Neural progenitor cell (in vitro differentiated cells): ENCODE measurements around the gene USP27X. TPM values are rescaled to one million over a fixed set of nuclear protein-coding genes. Genes with fewer than 3 reads are reported as not detected.

Experiments
- DNase-seq: peaks from one replicate; pipeline ENCODE4 v3.0.0-alpha.2; 2016; ENCODE audit warnings: low spot score
- H2AFZ ChIP-seq: fragments of 200-600 bp; sonication (generic); replicated peaks from 2 replicates; pipeline ENCODE4 v1.6.1; 2016; ENCODE audit warnings: antibody characterized with exemption
- H3F3A ChIP-seq: fragments of 200-600 bp; sonication (generic); 2 replicates; pipeline ENCODE4 v1.6.1; 2016; ENCODE audit warnings: antibody characterized with exemption, low read depth
- H3K27ac ChIP-seq: fragments of 200-600 bp; sonication (generic); 2 replicates; pipeline ENCODE4 v1.5.1; 2016; ENCODE audit warnings: mild to moderate bottlenecking
- H3K27me3 ChIP-seq: fragments of 200-600 bp; sonication (generic); 2 replicates; pipeline ENCODE4 v1.6.1; 2016; ENCODE audit warnings: mild to moderate bottlenecking, moderate library complexity
- H3K36me3 ChIP-seq: fragments of 200-600 bp; sonication (generic); 2 replicates; pipeline ENCODE4 v1.5.1; 2016
- H3K4me1 ChIP-seq: fragments of 200-600 bp; sonication (generic); 2 replicates; pipeline ENCODE4 v1.6.1; 2016; ENCODE audit warnings: mixed run types
- H3K4me2 ChIP-seq: fragments of 200-600 bp; sonication (generic); 2 replicates; pipeline ENCODE4 v1.6.1; 2016
- H3K4me3 ChIP-seq: fragments of 200-600 bp; sonication (generic); 2 replicates; pipeline ENCODE4 v1.5.1; 2016
- H3K79me2 ChIP-seq: fragments of 200-600 bp; sonication (generic); 2 replicates; pipeline ENCODE4 v1.6.1; 2016; ENCODE audit warnings: low read depth
- H3K9ac ChIP-seq: fragments of 200-600 bp; sonication (generic); 2 replicates; pipeline ENCODE4 v1.6.1; 2016
- H3K9me3 ChIP-seq: fragments of 200-600 bp; sonication (generic); 2 replicates; pipeline ENCODE4 v1.5.1; 2016; ENCODE audit warnings: low read depth
- H4K20me1 ChIP-seq: fragments of 200-600 bp; sonication (generic); 2 replicates; pipeline ENCODE4 v1.6.1; 2016; ENCODE audit warnings: low read depth
- H3K27ac Mint-ChIP-seq: 3 replicates; pipeline ENCODE4 v1.8.0; 2021; ENCODE audit warnings: mixed read lengths
- H3K27me3 Mint-ChIP-seq: 2 replicates; pipeline ENCODE4 v1.8.0; 2022; ENCODE audit warnings: low read depth, mild to moderate bottlenecking, inconsistent platforms, moderate library complexity, mixed read lengths; ENCODE audit not compliant: insufficient read depth
- H3K36me3 Mint-ChIP-seq: 3 replicates; pipeline ENCODE4 v1.8.0; 2021; ENCODE audit warnings: mixed read lengths
- H3K4me1 Mint-ChIP-seq: 3 replicates; pipeline ENCODE4 v1.8.0; 2021; ENCODE audit warnings: mixed read lengths
- H3K4me3 Mint-ChIP-seq: 3 replicates; pipeline ENCODE4 v1.8.0; 2021; ENCODE audit warnings: mild to moderate bottlenecking, moderate library complexity, mixed read lengths
- H3K9me3 Mint-ChIP-seq: 3 replicates; pipeline ENCODE4 v1.8.0; 2020; ENCODE audit warnings: mixed read lengths
- EZH2 ChIP-seq: fragments of 200-600 bp; sonication (generic); IDR thresholded peaks from 2 replicates; pipeline ENCODE4 v1.6.1; 2017; ENCODE audit warnings: antibody characterized with exemption, mild to moderate bottlenecking, moderate library complexity
- EZH2phosphoT487 ChIP-seq: fragments of 200-600 bp; sonication (generic); IDR thresholded peaks from 2 replicates; pipeline ENCODE4 v1.6.1; 2017; ENCODE audit warnings: antibody characterized with exemption
- total RNA-seq: library from RNA; depleted of rRNA; stranded (reverse); fragments of >200 nt; gene quantifications from 2 replicates; pipeline ENCODE4 v1.2.3, GENCODE V29; 2015; ENCODE audit warnings: low replicate concordance
- TF ChIP-seq, protein P1 (sequence below): fragments of 200-600 bp; sonication (generic); IDR thresholded peaks from 2 replicates; pipeline ENCODE4 v1.5.1; 2017; ENCODE audit warnings: antibody characterized with exemption, mild to moderate bottlenecking

The USP27X gene
- total RNA-seq, 1 donor from 2014 or later = 4.2 TPM

- no peak overlapping the region for H3K27ac Mint-ChIP-seq
- no peaks in the 10 kb centered on the region for H3K36me3 Mint-ChIP-seq
- no peak overlapping the region for H3K4me2 ChIP-seq
- H3K4me3 Mint-ChIP-seq = no peak overlapping the region
- no peaks in the 10 kb centered on the region for H3K27me3 Mint-ChIP-seq
- TF ChIP-seq EZH2phosphoT487 (no peak), EZH2 (no peak)
- TF ChIP-seq, protein P1, sequence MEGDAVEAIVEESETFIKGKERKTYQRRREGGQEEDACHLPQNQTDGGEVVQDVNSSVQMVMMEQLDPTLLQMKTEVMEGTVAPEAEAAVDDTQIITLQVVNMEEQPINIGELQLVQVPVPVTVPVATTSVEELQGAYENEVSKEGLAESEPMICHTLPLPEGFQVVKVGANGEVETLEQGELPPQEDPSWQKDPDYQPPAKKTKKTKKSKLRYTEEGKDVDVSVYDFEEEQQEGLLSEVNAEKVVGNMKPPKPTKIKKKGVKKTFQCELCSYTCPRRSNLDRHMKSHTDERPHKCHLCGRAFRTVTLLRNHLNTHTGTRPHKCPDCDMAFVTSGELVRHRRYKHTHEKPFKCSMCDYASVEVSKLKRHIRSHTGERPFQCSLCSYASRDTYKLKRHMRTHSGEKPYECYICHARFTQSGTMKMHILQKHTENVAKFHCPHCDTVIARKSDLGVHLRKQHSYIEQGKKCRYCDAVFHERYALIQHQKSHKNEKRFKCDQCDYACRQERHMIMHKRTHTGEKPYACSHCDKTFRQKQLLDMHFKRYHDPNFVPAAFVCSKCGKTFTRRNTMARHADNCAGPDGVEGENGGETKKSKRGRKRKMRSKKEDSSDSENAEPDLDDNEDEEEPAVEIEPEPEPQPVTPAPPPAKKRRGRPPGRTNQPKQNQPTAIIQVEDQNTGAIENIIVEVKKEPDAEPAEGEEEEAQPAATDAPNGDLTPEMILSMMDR = no peak
- H3F3A ChIP-seq = no peaks in the 10 kb centered on the region
- DNase-seq = no peak
- H3K9me3 ChIP-seq = no peaks in the 10 kb centered on the region
- no peaks in the 10 kb centered on the region for H3K4me1 Mint-ChIP-seq
- no peaks in the 10 kb centered on the region for H3K36me3 ChIP-seq
- H3K27me3 ChIP-seq = no peaks in the 10 kb centered on the region
- no peaks in the 10 kb centered on the region for H4K20me1 ChIP-seq
- no peak overlapping the region for H3K4me3 ChIP-seq
- no peak overlapping the region for H3K27ac ChIP-seq
- no peak overlapping the region for H3K9ac ChIP-seq
- no peaks in the 10 kb centered on the region for H3K4me1 ChIP-seq
- peaks cover 10% of the 10 kb centered on the region for H3K9me3 Mint-ChIP-seq
- no peaks in the 10 kb centered on the region for H3K79me2 ChIP-seq
- no peak overlapping the region for H2AFZ ChIP-seq
Measured at GRCh38 chrX:49892542-49892941, 13.3 kb downstream of the USP27X start.

DNA sequence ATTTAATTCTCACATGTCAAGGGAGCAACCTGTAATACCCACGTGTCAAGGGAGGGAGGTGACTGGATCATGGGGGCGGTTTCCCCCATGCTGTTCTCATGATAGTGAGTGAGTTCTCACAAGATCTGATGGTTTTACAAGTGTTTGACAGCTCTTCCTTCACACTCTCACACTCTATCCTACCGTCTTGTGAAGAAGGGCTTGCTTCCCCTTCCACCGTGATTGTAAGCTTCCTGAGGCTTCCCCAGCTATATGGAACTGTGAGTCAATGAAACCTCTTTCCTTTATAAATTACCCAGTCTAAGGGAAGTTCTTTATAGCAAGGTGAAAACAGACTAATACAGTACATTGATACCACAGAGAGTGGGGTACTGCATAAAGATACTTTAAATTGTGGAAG is 17.7 kb downstream of the USP27X start:
- H3K27me3 ChIP-seq = no peaks in the 10 kb centered on the region
- Mint-ChIP-seq H3K9me3 (peaks cover 15% of the 10 kb centered on the region), H3K27me3 (no peaks in the 10 kb centered on the region), H3K4me1 (no peaks in the 10 kb centered on the region), H3K4me3 (no peak overlapping the region), H3K27ac (no peak overlapping the region), H3K36me3 (no peaks in the 10 kb centered on the region)
- H3K27ac ChIP-seq = no peak overlapping the region
- TF ChIP-seq EZH2 (no peak), EZH2phosphoT487 (no peak)
- TF ChIP-seq, protein P1 = no peak
- no peaks in the 10 kb centered on the region for H4K20me1 ChIP-seq
- no peak overlapping the region for H2AFZ ChIP-seq
- no peak overlapping the region for H3K9ac ChIP-seq
- H3K4me2 ChIP-seq = no peak overlapping the region
- H3K36me3 ChIP-seq = no peaks in the 10 kb centered on the region
- no peak for DNase-seq
- no peaks in the 10 kb centered on the region for H3K9me3 ChIP-seq
- no peak overlapping the region for H3K4me3 ChIP-seq
- no peaks in the 10 kb centered on the region for H3K79me2 ChIP-seq
- no peaks in the 10 kb centered on the region for H3K4me1 ChIP-seq
- no peaks in the 10 kb centered on the region for H3F3A ChIP-seq

- Histone ChIP-seq H3K79me2 (no peaks in the 10 kb centered on the region), H2AFZ (no peak overlapping the region), H3F3A (no peaks in the 10 kb centered on the region), H3K4me2 (no peak overlapping the region), H3K9ac (no peak overlapping the region), H3K36me3 (no peaks in the 10 kb centered on the region), H4K20me1 (no peaks in the 10 kb centered on the region), H3K4me3 (no peak overlapping the region), H3K27me3 (no peaks in the 10 kb centered on the region), H3K9me3 (no peaks in the 10 kb centered on the region), H3K27ac (no peak overlapping the region), H3K4me1 (no peaks in the 10 kb centered on the region)
- no peaks in the 10 kb centered on the region for H3K27me3 Mint-ChIP-seq
- no peak for DNase-seq
- H3K4me3 Mint-ChIP-seq = no peak overlapping the region
- TF ChIP-seq EZH2phosphoT487 (no peak), EZH2 (no peak)
- TF ChIP-seq, protein P1 = no peak
- no peak overlapping the region for H3K27ac Mint-ChIP-seq
- H3K9me3 Mint-ChIP-seq = peaks cover 16% of the 10 kb centered on the region
- no peaks in the 10 kb centered on the region for H3K4me1 Mint-ChIP-seq
- H3K36me3 Mint-ChIP-seq = no peaks in the 10 kb centered on the region
Measured at GRCh38 chrX:49901048-49901447, 21.8 kb downstream of the USP27X start.

- Histone ChIP-seq H3K36me3 (no peaks in the 10 kb centered on the region), H3K79me2 (no peaks in the 10 kb centered on the region), H3K4me1 (no peaks in the 10 kb centered on the region), H3F3A (no peaks in the 10 kb centered on the region), H2AFZ (no peak overlapping the region), H4K20me1 (no peaks in the 10 kb centered on the region), H3K9me3 (no peaks in the 10 kb centered on the region), H3K27ac (no peak overlapping the region), H3K9ac (no peak overlapping the region), H3K27me3 (no peaks in the 10 kb centered on the region), H3K4me3 (no peak overlapping the region), H3K4me2 (no peak overlapping the region)
- Mint-ChIP-seq H3K27me3 (no peaks in the 10 kb centered on the region), H3K4me3 (no peak overlapping the region), H3K4me1 (no peaks in the 10 kb centered on the region), H3K9me3 (peaks cover 3% of the 10 kb centered on the region), H3K27ac (no peak overlapping the region), H3K36me3 (no peaks in the 10 kb centered on the region)
- TF ChIP-seq, protein P1 = no peak
- TF ChIP-seq EZH2phosphoT487 = no peak
- TF ChIP-seq EZH2 = no peak
- no peak for DNase-seq
Measured at GRCh38 chrX:49910344-49910743, 31.1 kb downstream of the USP27X start.
